Tibial artery (tissue), 4 donors: ENCODE data around the gene PEX7.

Source experiments
- DNase-seq, 2 donors: peaks; one replicate each; pipeline ENCODE4 v3.0.0-alpha.2; 2019
- H3K27ac ChIP-seq, 2 donors: fragments of 200-600 bp; sonication (generic) in 1 of 2; 1 replicate in 1 of 2; 2 replicates in 1 of 2; pipeline ENCODE4 v1.5.1; 2018 to 2019; ENCODE audit warnings: mild to moderate bottlenecking in 1 of 2
- H3K27me3 ChIP-seq, 2 donors: fragments of 200-600 bp; sonication (generic) in 1 of 2; one replicate each; pipeline versions ENCODE4 v1.5.1 to v1.6.0; 2016 to 2019
- H3K36me3 ChIP-seq, 3 donors: fragments of 200-600 bp; sonication (generic) in 2 of 3; one replicate each; pipeline ENCODE4 v1.5.1; 2016 to 2019; ENCODE audit warnings: mild to moderate bottlenecking in 2 of 3
- H3K4me1 ChIP-seq, 4 donors: fragments of 200-600 bp; sonication (generic) in 2 of 4; 1 replicate in 3 of 4; 2 replicates in 1 of 4; pipeline ENCODE4 v1.5.1; 2016 to 2019
- H3K4me3 ChIP-seq, 2 donors: fragments of 200-600 bp; sonication (generic) in 1 of 2; 1 replicate in 1 of 2; 2 replicates in 1 of 2; pipeline ENCODE4 v1.5.1; 2018 to 2019; ENCODE audit warnings: mild to moderate bottlenecking in 2 of 2
- H3K9me3 ChIP-seq, 3 donors: fragments of 200-600 bp; sonication (generic) in 1 of 3; one replicate each; pipeline ENCODE4 v1.5.1; 2016 to 2019
- CTCF ChIP-seq, 2 experiments: fragments of 200-600 bp in 1 of 2; fragments of 450-650 bp in 1 of 2; IDR thresholded peaks; one replicate each; pipeline ENCODE4 v1.5.1; 2017 to 2019; ENCODE audit warnings: antibody characterized with exemption in 2 of 2, mild to moderate bottlenecking in 1 of 2, moderate library complexity in 1 of 2
- intact Hi-C: fragments of 100-400 bp; cut with DNase I; formaldehyde crosslinking; loops from one replicate; pipeline ENCODE4 v1.15.0; 2023; ENCODE audit warnings: low total_unique reads

The PEX7 gene

GRCh38 chr6:136923954-136924673 lies 101.7 kb downstream of the PEX7 start:
- Histone ChIP-seq H3K27ac (no peak overlapping the region), H3K27me3 (peaks cover 3 to 51% of the 10 kb centered on the region in 2 donors), H3K4me1 (peaks cover 0 to 38% (median 31%) of the 10 kb centered on the region in 4 donors), H3K9me3 (no peaks in the 10 kb centered on the region), H3K4me3 (no peak overlapping the region), H3K36me3 (no peaks in the 10 kb centered on the region)
- no peak for TF ChIP-seq CTCF (IDR thresholded peaks at IDR 0.05)
- intact Hi-C loops: no loop called here
- DNase-seq: no peak

- no peak for DNase-seq
- no peaks in the 10 kb centered on the region for H3K9me3 ChIP-seq
- peaks cover 0 to 25% (median 20%) of the 10 kb centered on the region in 4 donors for H3K4me1 ChIP-seq
- intact Hi-C loops: no loop called here
- H3K27ac ChIP-seq: no peak overlapping the region
- no peak for TF ChIP-seq CTCF (IDR thresholded peaks at IDR 0.05)
- H3K36me3 ChIP-seq: no peaks in the 10 kb centered on the region
- H3K27me3 ChIP-seq: peaks cover 0 to 29% of the 10 kb centered on the region in 2 donors
- no peak overlapping the region for H3K4me3 ChIP-seq
These were observed 104.0 kb downstream of the PEX7 start for GRCh38 chr6:136926383-136926782.

DNA sequence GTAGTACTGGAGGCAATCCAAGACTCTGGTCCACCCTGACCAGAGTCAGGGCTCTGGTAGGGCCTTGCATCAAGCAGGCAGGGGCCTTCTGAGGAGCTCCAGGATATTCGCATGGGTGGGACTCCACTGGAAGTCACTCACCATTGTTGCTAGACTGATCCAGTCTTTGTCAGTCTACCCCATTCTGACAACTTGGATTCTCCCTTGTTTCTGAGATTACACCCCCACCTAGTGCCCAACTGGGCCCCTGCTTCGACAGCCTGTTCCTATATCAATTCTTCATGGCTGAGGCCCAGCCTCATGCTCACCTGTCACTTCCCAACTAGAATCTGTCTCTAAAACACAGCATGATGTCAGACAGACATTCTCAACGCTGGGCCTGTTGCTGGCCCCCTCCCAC lies 104.9 kb downstream of the PEX7 start:
- intact Hi-C loops: no loop called here
- H3K27me3 ChIP-seq: peaks cover 0 to 20% of the 10 kb centered on the region in 2 donors
- no peaks in the 10 kb centered on the region for H3K9me3 ChIP-seq
- TF ChIP-seq CTCF (IDR thresholded peaks at IDR 0.05): no peak
- no peak for DNase-seq
- no peak overlapping the region for H3K4me3 ChIP-seq
- peaks cover 0 to 16% (median 11%) of the 10 kb centered on the region in 4 donors for H3K4me1 ChIP-seq
- no peak overlapping the region for H3K27ac ChIP-seq
- H3K36me3 ChIP-seq: no peaks in the 10 kb centered on the region

DNA sequence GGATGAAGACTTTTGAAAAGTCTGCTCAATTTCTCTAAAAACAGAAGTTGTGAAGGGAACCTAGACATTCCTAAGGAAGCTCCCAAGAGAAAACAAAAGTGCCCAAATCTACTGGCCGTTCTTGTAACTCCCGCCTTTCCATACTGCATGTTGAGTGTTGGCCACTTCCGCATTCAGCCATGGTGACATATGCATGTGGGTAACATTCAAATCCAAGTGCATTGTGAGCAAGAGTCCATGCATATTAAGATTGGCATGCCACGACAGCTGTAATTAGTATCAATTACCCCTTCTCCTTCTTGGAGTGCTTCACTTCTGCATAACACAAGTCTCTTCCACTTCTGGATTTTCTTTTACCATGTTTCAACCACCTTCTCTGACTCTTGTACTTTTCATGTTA lies 108.1 kb downstream of the PEX7 start:
- Histone ChIP-seq H3K4me3 (no peak overlapping the region), H3K27ac (no peak overlapping the region), H3K36me3 (no peaks in the 10 kb centered on the region), H3K4me1 (no peaks in the 10 kb centered on the region), H3K27me3 (peaks cover 0 to 2% of the 10 kb centered on the region in 2 donors), H3K9me3 (no peaks in the 10 kb centered on the region)
- no peak for TF ChIP-seq CTCF (IDR thresholded peaks at IDR 0.05)
- intact Hi-C loops: no loop called here
- no peak for DNase-seq

DNA sequence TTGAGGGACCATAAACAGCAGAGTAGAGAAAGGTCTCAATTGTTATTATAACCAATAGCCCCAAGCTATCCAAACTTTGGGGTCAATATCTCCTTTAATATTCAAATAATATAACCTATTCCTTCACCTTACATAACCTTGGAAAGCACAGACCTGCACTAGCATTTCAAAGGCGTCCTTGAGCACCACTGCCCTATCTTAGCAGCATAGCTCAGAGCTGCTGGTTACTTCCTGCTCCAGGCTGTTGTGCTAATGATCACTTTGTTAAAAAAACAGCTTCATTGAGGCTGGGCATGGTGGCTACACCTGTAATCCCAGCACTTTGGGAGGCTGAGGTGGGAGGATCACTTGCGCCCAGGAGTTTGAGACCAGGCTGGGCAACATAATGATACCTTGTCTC lies 110.2 kb downstream of the PEX7 start:
- Histone ChIP-seq H3K36me3 (no peaks in the 10 kb centered on the region), H3K9me3 (no peaks in the 10 kb centered on the region), H3K27me3 (peaks cover 0 to 7% of the 10 kb centered on the region in 2 donors), H3K4me1 (no peaks in the 10 kb centered on the region), H3K27ac (no peak overlapping the region), H3K4me3 (no peak overlapping the region)
- DNase-seq: no peak
- intact Hi-C loops: no loop called here
- TF ChIP-seq CTCF (IDR thresholded peaks at IDR 0.05): no peak
